ENCODE data around the gene RGS3. TPM values are rescaled to one million over a fixed set of nuclear protein-coding genes. Genes with fewer than 3 reads are reported as not detected.
A peak's percentile ranks its signal among the peaks of the same experiment; 100 is the strongest.

RGS3 gene
- total RNA-seq, 4 donors from 2014 or later: 5.9 to 11.8 (median 9.8) TPM

- in situ Hi-C loops (cut with MboI; ENCODE audit: low sequenced_read_pairs in 4 of 4): no loop called here
- Histone ChIP-seq H3K4me3 (no peak overlapping the region), H3K27ac (peak overlapping the region in 3 of 4 donors; percentile 2 to 78 (median 43)), H3K4me1 (peaks cover 31 to 36% of the 10 kb centered on the region in 2 donors), H3K27me3 (no peaks in the 10 kb centered on the region), H3K36me3 (no peaks in the 10 kb centered on the region), H3K9me3 (no peaks in the 10 kb centered on the region)
- no peak for DNase-seq
- intact Hi-C loops (cut with DNase I; ENCODE audit: low total_unique reads): no loop called here
- no peak for ATAC-seq
- TF ChIP-seq POLR2A (IDR thresholded peaks at IDR 0.05): no peak
- TF ChIP-seq, protein P1, sequence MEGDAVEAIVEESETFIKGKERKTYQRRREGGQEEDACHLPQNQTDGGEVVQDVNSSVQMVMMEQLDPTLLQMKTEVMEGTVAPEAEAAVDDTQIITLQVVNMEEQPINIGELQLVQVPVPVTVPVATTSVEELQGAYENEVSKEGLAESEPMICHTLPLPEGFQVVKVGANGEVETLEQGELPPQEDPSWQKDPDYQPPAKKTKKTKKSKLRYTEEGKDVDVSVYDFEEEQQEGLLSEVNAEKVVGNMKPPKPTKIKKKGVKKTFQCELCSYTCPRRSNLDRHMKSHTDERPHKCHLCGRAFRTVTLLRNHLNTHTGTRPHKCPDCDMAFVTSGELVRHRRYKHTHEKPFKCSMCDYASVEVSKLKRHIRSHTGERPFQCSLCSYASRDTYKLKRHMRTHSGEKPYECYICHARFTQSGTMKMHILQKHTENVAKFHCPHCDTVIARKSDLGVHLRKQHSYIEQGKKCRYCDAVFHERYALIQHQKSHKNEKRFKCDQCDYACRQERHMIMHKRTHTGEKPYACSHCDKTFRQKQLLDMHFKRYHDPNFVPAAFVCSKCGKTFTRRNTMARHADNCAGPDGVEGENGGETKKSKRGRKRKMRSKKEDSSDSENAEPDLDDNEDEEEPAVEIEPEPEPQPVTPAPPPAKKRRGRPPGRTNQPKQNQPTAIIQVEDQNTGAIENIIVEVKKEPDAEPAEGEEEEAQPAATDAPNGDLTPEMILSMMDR (IDR thresholded peaks at IDR 0.05 in 4 of 5, conservative IDR thresholded peaks at IDR 0.05 in 1 of 5): no peak
Observed at GRCh38 chr9:113519426-113520108, 56.0 kb downstream of the RGS3 start.

GRCh38 chr9:113520109-113520642 lies 56.6 kb downstream of the RGS3 start:
- TF ChIP-seq, protein P1 (IDR thresholded peaks at IDR 0.05 in 4 of 5, conservative IDR thresholded peaks at IDR 0.05 in 1 of 5): no peak
- TF ChIP-seq POLR2A (IDR thresholded peaks at IDR 0.05): no peak
- Histone ChIP-seq H3K4me1 (peaks cover 38 to 40% of the 10 kb centered on the region in 2 donors), H3K9me3 (no peaks in the 10 kb centered on the region), H3K27me3 (no peaks in the 10 kb centered on the region), H3K27ac (peak overlapping the region in 3 of 4 donors; percentile 2 to 78 (median 43)), H3K4me3 (no peak overlapping the region), H3K36me3 (no peaks in the 10 kb centered on the region)
- ATAC-seq (no peak), DNase-seq (no peak)
- intact Hi-C loops (cut with DNase I; ENCODE audit: low total_unique reads) (no loop called here), in situ Hi-C loops (cut with MboI; ENCODE audit: low sequenced_read_pairs in 4 of 4) (no loop called here)

- intact Hi-C loops (cut with DNase I; ENCODE audit: low total_unique reads) (no loop called here), in situ Hi-C loops (cut with MboI; ENCODE audit: low sequenced_read_pairs in 4 of 4) (no loop called here)
- H3K36me3 ChIP-seq: no peaks in the 10 kb centered on the region
- peaks cover 43 to 46% of the 10 kb centered on the region in 2 donors for H3K4me1 ChIP-seq
- no peaks in the 10 kb centered on the region for H3K9me3 ChIP-seq
- TF ChIP-seq, protein P1 (IDR thresholded peaks at IDR 0.05 in 4 of 5, conservative IDR thresholded peaks at IDR 0.05 in 1 of 5): no peak
- no peak for TF ChIP-seq POLR2A (IDR thresholded peaks at IDR 0.05)
- no peaks in the 10 kb centered on the region for H3K27me3 ChIP-seq
- peak overlapping the region; percentile 74 to 79 (median 76) for H3K27ac ChIP-seq
- DNase-seq: peak in 1 of 2 donors; percentile 30
- H3K4me3 ChIP-seq: no peak overlapping the region
- ATAC-seq: peak; percentile 31 to 58
Observed at GRCh38 chr9:113521693-113522255, 58.2 kb downstream of the RGS3 start.

DNA sequence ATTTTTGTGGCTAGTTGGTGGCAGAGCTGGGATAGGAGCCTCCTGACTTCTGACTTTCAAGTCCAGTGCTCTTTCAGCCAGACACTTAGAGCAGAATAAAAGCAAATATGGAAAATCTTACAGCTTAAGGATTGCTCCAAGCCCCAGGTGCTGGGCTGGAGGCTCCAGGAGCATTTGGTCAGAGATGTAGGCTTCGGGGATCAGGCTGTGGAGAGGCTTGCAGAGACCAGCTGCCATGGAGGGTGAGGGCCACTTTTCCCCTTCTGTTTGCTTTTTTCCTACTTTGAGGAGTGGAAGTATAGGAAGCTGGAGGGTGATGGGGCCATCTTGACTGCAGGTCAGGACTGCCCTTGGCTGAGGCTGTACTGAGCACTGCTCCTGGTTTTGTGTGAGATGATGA lies 58.9 kb downstream of the RGS3 start:
- in situ Hi-C loops (cut with MboI; ENCODE audit: low sequenced_read_pairs in 4 of 4) (no loop called here), intact Hi-C loops (cut with DNase I; ENCODE audit: low total_unique reads) (no loop called here)
- DNase-seq: no peak
- no peak for ATAC-seq
- Histone ChIP-seq H3K27me3 (no peaks in the 10 kb centered on the region), H3K9me3 (no peaks in the 10 kb centered on the region), H3K4me1 (peaks cover 49 to 51% of the 10 kb centered on the region in 2 donors), H3K4me3 (no peak overlapping the region), H3K27ac (peak overlapping the region; percentile 74 to 79 (median 76)), H3K36me3 (no peaks in the 10 kb centered on the region)
- no peak for TF ChIP-seq POLR2A (IDR thresholded peaks at IDR 0.05)
- TF ChIP-seq, protein P1 (IDR thresholded peaks at IDR 0.05 in 4 of 5, conservative IDR thresholded peaks at IDR 0.05 in 1 of 5): no peak

All from gastrocnemius medialis (tissue), 4 donors.